ENCODE measurements around the gene IFT81. TPM values are rescaled to one million over a fixed set of nuclear protein-coding genes. Genes with fewer than 3 reads are reported as not detected.

Gene IFT81
- total and polyA plus RNA-seq, 2 of the 13 experiments (the other 11 are each of a cell fraction or from before 2014, with no cell fraction given): 4.2 to 13.0 TPM

- TF ChIP-seq MAX (IDR thresholded peaks at IDR 0.05) (peak; percentile 41), ZNF33A (CRISPR knock-in tag; IDR thresholded peaks at IDR 0.05; ENCODE audit: borderline replicate concordance) (no peak), ZNF883 (CRISPR knock-in tag; IDR thresholded peaks at IDR 0.05; ENCODE audit: not compliant biosample characterization) (no peak), KIAA2018 (CRISPR knock-in tag; IDR thresholded peaks at IDR 0.05; ENCODE audit: borderline replicate concordance) (no peak), ERF (CRISPR knock-in tag; IDR thresholded peaks at IDR 0.05) (peak; percentile 54; the same call in 1 of the 2 replicates), ZKSCAN5 (CRISPR knock-in tag; IDR thresholded peaks at IDR 0.05) (no peak), ZNF749 (CRISPR knock-in tag; IDR thresholded peaks at IDR 0.05; ENCODE audit: borderline replicate concordance) (no peak), ZBTB4 (CRISPR knock-in tag; IDR thresholded peaks at IDR 0.05; ENCODE audit: borderline replicate concordance) (0 out of 2 replicates have a peak, but pooled peaks have one; percentile 56), ZNF30 (CRISPR knock-in tag; IDR thresholded peaks at IDR 0.05) (no peak), ZSCAN9 (CRISPR knock-in tag; IDR thresholded peaks at IDR 0.05; ENCODE audit: borderline replicate concordance) (no peak; the same call in 1 of the 2 replicates), NR3C1 (CRISPR knock-in tag; IDR thresholded peaks at IDR 0.05) (no peak), ETS1 (CRISPR knock-in tag; IDR thresholded peaks at IDR 0.05) (no peak), NBN (conservative IDR thresholded peaks at IDR 0.05) (no peak), GTF2F1 (IDR thresholded peaks at IDR 0.05; ENCODE audit: low read length) (no peak), PHB2 (IDR thresholded peaks at IDR 0.05; ENCODE audit: partially characterized antibody) (no peak), KLF16 (CRISPR knock-in tag; IDR thresholded peaks at IDR 0.05) (peak in 1 of 2 experiments; percentile 66; a peak in 2 of 4 replicates), MED1 (CRISPR knock-in tag; IDR thresholded peaks at IDR 0.05) (peak; percentile 70)
Measured at GRCh38 chr12:110247340-110248095, 123.4 kb downstream of the IFT81 start (continued).

Measured in HepG2 (cell line).